ENCODE measurements around the gene SPOCD1. TPM values are rescaled to one million over a fixed set of nuclear protein-coding genes. Genes with fewer than 3 reads are reported as not detected.

Gene SPOCD1
- total RNA-seq, 2 experiments from 2014 or later = 0.60 to 1.0 TPM

GRCh38 chr1:31742462-31743212 lies 73.2 kb downstream of the SPOCD1 start:
- no peaks in the 10 kb centered on the region for H4K20me1 ChIP-seq (ENCODE audit: insufficient read depth, low read length)
- intact Hi-C loops (cut with micrococcal nuclease; ENCODE audit: unreplicated experiment) = no loop called here
- peaks cover 56% of the 10 kb centered on the region for H3K4me1 ChIP-seq (ENCODE audit: insufficient read depth, low read length, poor library complexity, severe bottlenecking)
- no peaks in the 10 kb centered on the region for H3K9me3 ChIP-seq (ENCODE audit: low read length)
- no peaks in the 10 kb centered on the region for H3K36me3 ChIP-seq (ENCODE audit: insufficient read depth, low read length)
- BruUV-seq (replicated peaks) = no TSS peak
- H2AFZ ChIP-seq (ENCODE audit: low read length) = no peak overlapping the region
- ChIA-PET CTCF (ENCODE audit: unreplicated experiment) (interaction anchor here (0.9 kb wide), 1 partner anchor 237 kb away, joined by 4 read pairs; no protein-coding TSS in a partner anchor), POLR2A (no interaction called here)
- no peak overlapping the region for H3K4me3 ChIP-seq (ENCODE audit: low read depth, low read length, poor library complexity, severe bottlenecking)
- TF ChIP-seq CTCF (conservative IDR thresholded peaks at IDR 0.05; ENCODE audit: low read length) (no peak), EZH2phosphoT487 (IDR thresholded peaks at IDR 0.05; ENCODE audit: borderline replicate concordance, low read depth, low read length) (no peak)
- no peaks in the 10 kb centered on the region for H3K79me2 ChIP-seq (ENCODE audit: insufficient read depth, low read depth, low read length)
- no peak for DNase-seq (ENCODE audit: low spot score)
- H3K27ac ChIP-seq (ENCODE audit: low read depth, low read length, poor library complexity, severe bottlenecking) = no peak overlapping the region
- no peaks in the 10 kb centered on the region for H3K9me2 ChIP-seq (ENCODE audit: insufficient read depth, low read length)
- H3K4me2 ChIP-seq (ENCODE audit: low read length) = no peak overlapping the region

Small RNAs within 50 kb of the gene (microRNA-seq; reads per million reads assigned to microRNA genes)
- not detected for gene MIR4254 (ENCODE audit: borderline replicate concordance)

Small RNAs within 50 kb of the gene (small RNA-seq; reads per million reads assigned to genes)
- not detected for gene MIR4254

Other genes with a start within 250 kb of the SPOCD1 start
- not detected in 2 replicates for gene TINAGL1, start 239.5 kb downstream of the SPOCD1 start, total RNA-seq (2014; rRNA removed; shearing (Covaris generic))
- 0.17 TPM in 1 of 2 replicates, not detected in the other for gene TINAGL1, start 239.5 kb downstream of the SPOCD1 start, total RNA-seq (2022)
- not detected in 2 replicates for gene HCRTR1, start 198.3 kb downstream of the SPOCD1 start, total RNA-seq (2014; rRNA removed; shearing (Covaris generic))
- not detected in 2 replicates for gene HCRTR1, start 198.3 kb downstream of the SPOCD1 start, total RNA-seq (2022)
- 67.7 and 89.7 TPM in 2 replicates for gene PEF1, start 171.1 kb downstream of the SPOCD1 start, total RNA-seq (2014; rRNA removed; shearing (Covaris generic))
- 54.6 and 56.1 TPM in 2 replicates for gene PEF1, start 171.1 kb downstream of the SPOCD1 start, total RNA-seq (2022)
- gene COL16A1, start 112.0 kb downstream of the SPOCD1 start, total RNA-seq (2014; rRNA removed; shearing (Covaris generic)) = not detected in 2 replicates
- gene COL16A1, start 112.0 kb downstream of the SPOCD1 start, total RNA-seq (2022) = not detected in 2 replicates
- 4.0 and 4.1 TPM in 2 replicates for gene ADGRB2, start 51.7 kb downstream of the SPOCD1 start, total RNA-seq (2014; rRNA removed; shearing (Covaris generic))
- 11.4 and 11.5 TPM in 2 replicates for gene ADGRB2, start 51.7 kb downstream of the SPOCD1 start, total RNA-seq (2022)
- 208 and 211 TPM in 2 replicates for gene PTP4A2, start 122.3 kb upstream of the SPOCD1 start, total RNA-seq (2014; rRNA removed; shearing (Covaris generic))
- gene PTP4A2, start 122.3 kb upstream of the SPOCD1 start, total RNA-seq (2022) = 186 and 196 TPM in 2 replicates
- gene KHDRBS1, start 197.8 kb upstream of the SPOCD1 start, total RNA-seq (2014; rRNA removed; shearing (Covaris generic)) = 87.7 and 94.7 TPM in 2 replicates
- gene KHDRBS1, start 197.8 kb upstream of the SPOCD1 start, total RNA-seq (2022) = 200 and 220 TPM in 2 replicates